GM13976 (cell line): ENCODE data around the gene MYO6.
A peak's percentile ranks its signal among the peaks of the same experiment; 100 is the strongest.
"Not testable (repeated sequence)": the region's sequence is repeated elsewhere in the genome, so short reads cannot be mapped to it uniquely, and the experiment has no call there.

ENCODE experiments used
- DNase-seq: peaks from one replicate; pipeline ENCODE4 v3.0.0; 2012; ENCODE audit warnings: low spot score
- in situ Hi-C: fragments of 300-500 bp; cut with MboI; formaldehyde crosslinking; loops from one replicate; pipeline ENCODE4 v1.12.0; 2022; ENCODE audit warnings: low sequenced_read_pairs, mixed read lengths, inconsistent platforms; ENCODE audit not compliant: unreplicated experiment
- TF ChIP-seq, protein P1 (sequence below): IDR thresholded peaks from 2 replicates; pipeline ENCODE4 v1.5.1; 2012; ENCODE audit warnings: borderline replicate concordance, mild to moderate bottlenecking; ENCODE audit not compliant: insufficient read depth; ENCODE audit errors: extremely low read depth, missing control alignments, control extremely low read depth

Gene MYO6

DNA sequence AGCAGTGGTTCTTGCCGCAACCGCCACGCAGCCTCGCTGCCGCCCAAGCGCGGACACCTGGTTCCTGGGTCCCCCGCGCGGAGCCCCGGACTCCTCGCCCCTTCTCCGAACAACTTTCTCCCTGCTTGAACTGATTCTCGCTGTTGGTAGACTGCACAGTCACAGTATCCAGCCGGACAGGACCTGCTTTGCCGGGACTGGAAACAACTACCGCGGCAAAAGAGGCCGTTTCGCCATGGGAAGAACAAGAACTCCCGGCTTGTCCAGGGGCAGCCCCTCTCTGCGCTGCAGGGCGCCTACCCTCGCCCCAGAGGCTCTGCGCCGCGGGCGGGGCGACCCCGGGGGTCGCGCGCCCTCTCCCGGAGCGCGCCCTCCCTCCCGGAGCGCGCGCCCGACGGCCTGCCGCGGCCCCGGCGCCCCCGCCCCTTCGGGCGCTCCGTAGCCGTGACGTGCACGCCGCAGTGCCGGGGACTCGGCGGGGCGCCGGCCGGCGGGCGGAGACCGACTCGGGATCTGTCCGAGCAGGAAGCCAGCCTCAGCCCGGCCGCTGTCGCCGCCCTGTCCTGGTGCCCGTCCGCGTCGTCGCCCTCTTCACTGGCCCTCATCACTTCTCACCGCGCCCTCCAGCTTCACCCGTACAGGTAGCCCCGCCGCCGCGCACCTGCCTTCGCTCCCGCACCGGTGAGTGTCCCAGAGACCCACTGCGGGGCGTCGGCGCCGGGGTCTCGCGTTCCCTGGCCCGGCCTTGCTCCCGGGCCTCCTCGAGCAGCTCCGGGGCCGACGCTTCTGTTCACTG lies at the start of gene MYO6:
Gene MYO6 (plus strand): TSS at position 497 of the 796 bp plus-strand sequence. CDS start 68,309 bp downstream, outside the sequence.
- in situ Hi-C loops = no loop called here
- peak; percentile 86 for DNase-seq
- TF ChIP-seq, protein P1, sequence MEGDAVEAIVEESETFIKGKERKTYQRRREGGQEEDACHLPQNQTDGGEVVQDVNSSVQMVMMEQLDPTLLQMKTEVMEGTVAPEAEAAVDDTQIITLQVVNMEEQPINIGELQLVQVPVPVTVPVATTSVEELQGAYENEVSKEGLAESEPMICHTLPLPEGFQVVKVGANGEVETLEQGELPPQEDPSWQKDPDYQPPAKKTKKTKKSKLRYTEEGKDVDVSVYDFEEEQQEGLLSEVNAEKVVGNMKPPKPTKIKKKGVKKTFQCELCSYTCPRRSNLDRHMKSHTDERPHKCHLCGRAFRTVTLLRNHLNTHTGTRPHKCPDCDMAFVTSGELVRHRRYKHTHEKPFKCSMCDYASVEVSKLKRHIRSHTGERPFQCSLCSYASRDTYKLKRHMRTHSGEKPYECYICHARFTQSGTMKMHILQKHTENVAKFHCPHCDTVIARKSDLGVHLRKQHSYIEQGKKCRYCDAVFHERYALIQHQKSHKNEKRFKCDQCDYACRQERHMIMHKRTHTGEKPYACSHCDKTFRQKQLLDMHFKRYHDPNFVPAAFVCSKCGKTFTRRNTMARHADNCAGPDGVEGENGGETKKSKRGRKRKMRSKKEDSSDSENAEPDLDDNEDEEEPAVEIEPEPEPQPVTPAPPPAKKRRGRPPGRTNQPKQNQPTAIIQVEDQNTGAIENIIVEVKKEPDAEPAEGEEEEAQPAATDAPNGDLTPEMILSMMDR = no peak

DNA sequence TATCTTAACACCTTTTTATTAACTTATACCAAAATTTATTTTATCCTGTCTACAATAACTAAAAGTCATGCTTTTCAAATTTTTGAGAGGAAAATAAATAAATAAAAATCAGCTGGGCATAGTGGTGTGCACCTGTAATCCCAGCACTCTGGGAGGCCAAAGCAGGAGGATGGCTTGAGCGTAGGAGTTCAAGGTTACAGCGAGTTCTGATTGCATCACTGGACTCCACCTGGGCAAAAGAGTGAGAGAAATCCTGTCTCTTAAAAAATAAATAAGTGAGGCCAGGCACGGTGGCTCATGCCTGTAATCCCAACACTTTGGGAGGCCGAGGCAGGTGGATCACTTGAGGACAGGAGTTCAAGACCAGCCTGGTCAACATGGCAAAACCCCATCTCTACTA lies 40.7 kb upstream of the MYO6 start:
- in situ Hi-C loops = not testable (repeated sequence)

DNA sequence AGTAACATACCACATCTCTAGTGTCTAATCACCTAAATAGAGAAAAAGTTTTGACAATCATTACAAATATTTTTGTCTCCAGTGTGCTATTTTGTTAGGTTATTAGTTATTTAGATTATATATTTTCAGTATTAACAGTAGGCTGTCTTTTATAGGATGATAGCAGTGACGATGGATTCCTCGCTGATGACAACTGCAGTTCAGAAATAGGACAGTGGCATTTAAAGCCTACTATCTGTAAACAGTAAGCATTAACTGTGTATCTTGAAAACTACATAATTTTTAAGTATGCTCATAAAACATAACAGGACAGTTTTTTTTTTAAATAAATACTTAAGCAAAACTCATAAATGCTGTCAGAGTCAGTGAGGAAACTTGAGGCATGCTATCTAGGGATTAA lies 37.9 kb upstream of the MYO6 start:
- TF ChIP-seq, protein P1 = no peak
- in situ Hi-C loops = no loop called here
- no peak for DNase-seq

More for the DNA sequence above, 40.7 kb upstream of the MYO6 start:
- not testable (repeated sequence) for DNase-seq

- DNase-seq = no peak
- in situ Hi-C loops = no loop called here
- TF ChIP-seq, protein P1 = no peak
Observed at GRCh38 chr6:75719133-75719532, 29.9 kb upstream of the MYO6 start.

DNA sequence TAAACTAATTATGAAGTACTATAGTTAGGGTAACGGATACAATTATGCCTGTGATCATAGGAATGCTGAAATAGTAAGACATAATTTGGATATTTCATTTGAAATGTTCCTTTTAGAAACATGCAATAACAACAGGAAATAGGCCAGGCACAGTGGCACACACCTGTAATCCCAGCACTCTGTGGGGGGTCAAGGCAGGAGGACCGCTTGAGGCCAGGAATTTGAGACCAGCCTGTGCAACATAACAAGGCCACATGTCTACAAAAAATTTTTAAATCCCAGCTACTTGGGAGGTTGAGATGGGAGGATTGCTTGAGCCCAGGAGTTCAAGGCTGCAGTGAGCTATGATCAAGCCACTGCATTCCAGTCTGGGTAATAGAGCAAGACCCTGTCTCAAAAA lies 25.7 kb upstream of the MYO6 start:
- TF ChIP-seq, protein P1 = no peak
- DNase-seq = no peak
- in situ Hi-C loops = no loop called here

DNA sequence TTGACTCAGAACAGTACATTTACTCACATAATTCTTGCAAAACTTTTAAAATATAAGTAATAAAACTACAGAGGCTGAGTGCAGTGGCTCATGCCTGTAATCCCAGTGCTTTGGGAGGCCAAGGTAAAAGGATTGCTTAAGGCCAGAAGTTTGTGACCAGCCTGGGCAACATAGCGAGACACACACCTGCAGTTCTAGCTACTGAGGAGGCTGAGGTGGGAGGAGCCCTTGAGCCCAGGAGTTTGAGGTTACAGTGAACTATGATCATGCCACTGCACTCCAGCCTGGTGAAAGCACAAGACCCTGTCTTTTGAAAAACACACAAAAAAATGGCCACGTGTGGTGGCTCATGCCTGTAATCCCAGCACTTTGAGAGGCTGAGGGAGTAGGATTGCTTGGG lies 21.8 kb upstream of the MYO6 start:
- no peak for DNase-seq
- in situ Hi-C loops = no loop called here
- TF ChIP-seq, protein P1 = no peak

- not testable (repeated sequence) for DNase-seq
Observed at GRCh38 chr6:75731029-75731428, 18.0 kb upstream of the MYO6 start.

More at GRCh38 chr6:75731029-75731428, 18.0 kb upstream of the MYO6 start:
- in situ Hi-C loops = not testable (repeated sequence)
